Caki2 (cell line): ENCODE results near the gene CSNK1G2. TPM values are rescaled to one million over a fixed set of nuclear protein-coding genes. Genes with fewer than 3 reads are reported as not detected.

ENCODE experiments used
- DNase-seq: peaks from one replicate; pipeline ENCODE4 v3.0.0-alpha.2; 2015; ENCODE audit warnings: low read depth
- in situ Hi-C: cut with HindIII; loops from 2 replicates; pipeline ENCODE4 v1.10.0; 2016; ENCODE audit warnings: low sequenced_read_pairs, low pct_unique_long_range_greater_than_20kb, mixed read lengths
- total RNA-seq: library from RNA; depleted of rRNA; stranded (reverse); fragments of >200 nt; shearing (Covaris generic); gene quantifications from 2 replicates; pipeline ENCODE4 v1.2.3, GENCODE V29; 2014; ENCODE audit warnings: low replicate concordance

Gene CSNK1G2
- total RNA-seq, 1 experiment from 2014 or later: 32.9 TPM

DNA sequence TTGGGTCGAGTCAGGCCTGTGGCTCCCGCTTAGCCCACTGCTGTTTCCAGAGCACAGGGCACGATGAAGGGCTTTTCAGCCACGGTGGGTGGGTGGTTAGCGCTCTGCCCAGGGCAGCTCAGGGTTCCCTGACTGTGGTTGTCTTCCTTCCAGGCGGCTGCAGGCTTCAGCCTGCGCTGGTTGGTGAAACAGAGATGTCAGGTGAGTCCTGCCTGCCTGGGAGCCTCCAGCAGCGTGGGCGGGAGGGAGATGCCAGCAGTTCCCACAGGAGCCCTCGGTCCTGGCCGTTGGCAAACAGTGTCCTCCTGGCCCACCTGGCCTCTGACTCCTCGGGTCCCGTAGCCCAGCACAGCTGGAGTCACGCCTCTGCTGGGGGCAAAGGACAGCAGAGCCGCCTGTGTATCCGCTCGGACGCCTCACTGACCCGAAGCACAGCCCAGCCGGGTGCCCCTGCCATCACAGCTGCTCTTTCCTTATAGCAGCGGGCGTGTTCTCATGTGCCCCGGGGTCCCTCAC, 26.1 kb upstream of the CSNK1G2 start:
- no peak for DNase-seq
- in situ Hi-C loops: no loop called here

DNA sequence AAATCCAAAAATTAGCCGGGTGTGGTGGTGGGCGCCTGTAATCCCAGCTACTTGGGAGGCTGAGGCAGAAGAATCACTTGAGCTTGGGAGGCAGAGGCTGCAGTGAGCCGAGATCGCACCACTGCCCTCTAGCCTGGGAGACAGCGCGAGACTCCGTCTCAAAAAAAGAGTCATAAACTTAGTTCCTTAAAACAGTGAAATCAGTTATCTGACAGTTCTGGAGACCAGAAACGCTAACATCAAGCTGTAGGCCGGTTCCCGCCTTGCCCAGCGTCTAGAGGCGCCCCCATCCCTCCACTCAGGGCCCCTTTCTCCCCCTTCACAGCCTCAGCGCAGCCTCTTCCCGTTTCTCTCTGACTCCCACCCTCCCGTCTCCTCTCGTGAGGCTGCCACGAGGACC, 23.8 kb upstream of the CSNK1G2 start:
- DNase-seq: no peak
- in situ Hi-C loops: no loop called here

DNA sequence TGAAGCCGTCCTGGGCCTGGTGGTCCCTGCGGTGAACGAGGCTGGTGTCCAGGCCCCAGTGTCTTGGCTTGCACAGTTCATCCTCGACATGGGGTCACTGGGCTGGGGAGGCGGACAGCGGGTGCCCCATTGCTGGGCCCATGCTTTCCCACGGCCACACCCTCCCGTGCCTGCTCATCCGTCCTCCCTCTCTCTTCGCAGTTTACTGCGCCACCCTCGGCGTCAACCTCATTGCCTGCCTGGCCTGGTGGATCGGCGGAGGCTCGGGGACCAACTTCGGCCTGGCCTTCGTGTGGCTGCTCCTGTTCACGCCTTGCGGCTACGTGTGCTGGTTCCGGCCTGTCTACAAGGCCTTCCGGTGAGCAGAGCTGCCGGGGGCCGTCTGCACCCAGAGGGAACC, 23.0 kb upstream of the CSNK1G2 start:
- no peak for DNase-seq
- in situ Hi-C loops: no loop called here

DNA sequence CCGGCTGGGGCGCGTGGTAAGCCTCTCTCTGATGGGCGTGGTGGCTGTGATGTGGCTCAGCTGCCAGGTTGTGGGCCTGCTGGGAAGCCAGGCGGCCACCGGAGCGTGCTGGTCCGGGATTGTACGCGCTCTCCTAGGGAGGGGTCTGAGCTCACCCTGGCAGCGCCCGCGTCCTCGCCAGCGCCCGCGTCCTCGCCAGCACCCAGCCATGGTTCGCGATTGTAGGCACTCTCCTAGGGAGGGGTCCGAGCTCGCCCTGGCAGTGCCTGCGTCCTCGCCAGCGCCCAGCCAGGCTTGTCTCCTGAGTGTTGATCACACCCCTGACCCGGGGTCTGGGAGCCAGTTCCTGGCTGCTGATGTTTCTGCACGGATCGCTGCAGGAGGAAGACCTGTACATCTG, 22.0 kb upstream of the CSNK1G2 start:
- in situ Hi-C loops: no loop called here

DNA sequence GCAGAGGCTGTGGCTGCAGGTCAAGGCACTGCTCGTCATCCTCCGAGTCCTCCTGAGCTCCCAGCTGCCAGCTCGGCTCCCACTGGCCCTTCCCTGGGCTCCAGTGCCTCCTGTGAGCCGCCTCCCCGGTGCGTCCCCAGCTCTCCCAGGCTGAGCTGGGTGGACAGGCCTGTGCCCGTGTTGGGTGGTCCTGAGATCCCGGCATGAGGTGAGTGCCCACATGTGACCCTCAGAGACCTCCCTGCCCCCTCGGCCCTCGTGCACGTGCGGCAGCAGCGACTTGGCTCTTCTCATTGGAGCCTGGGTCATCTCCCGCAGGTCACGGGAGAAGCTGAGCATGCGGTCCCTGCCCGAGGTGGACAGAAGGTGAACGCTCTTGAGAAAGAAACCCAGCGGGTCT, 20.3 kb upstream of the CSNK1G2 start:
- no peak for DNase-seq
- in situ Hi-C loops: no loop called here

More for the DNA sequence above, 22.0 kb upstream of the CSNK1G2 start:
- no peak for DNase-seq

DNA sequence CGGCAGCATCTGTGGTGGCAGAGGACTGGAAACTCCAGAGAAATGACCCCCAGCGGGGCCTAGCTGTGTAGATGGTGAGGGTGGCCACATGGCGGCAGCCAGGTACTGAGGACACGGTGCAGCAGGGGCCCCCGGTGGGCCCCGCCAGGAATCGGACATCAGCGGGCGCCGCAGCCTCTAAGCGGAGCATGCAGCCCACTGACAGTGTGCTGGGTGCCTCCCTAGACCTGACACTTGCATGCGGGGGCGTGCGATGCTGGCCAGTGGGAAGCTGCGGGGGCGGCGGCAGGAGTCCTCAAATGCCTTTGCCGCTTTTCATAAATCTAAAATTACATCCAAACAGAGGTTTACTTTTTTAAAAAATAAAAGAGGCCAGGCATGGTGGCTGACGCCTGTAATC, 19.6 kb upstream of the CSNK1G2 start:
- in situ Hi-C loops: no loop called here
- DNase-seq: no peak

DNA sequence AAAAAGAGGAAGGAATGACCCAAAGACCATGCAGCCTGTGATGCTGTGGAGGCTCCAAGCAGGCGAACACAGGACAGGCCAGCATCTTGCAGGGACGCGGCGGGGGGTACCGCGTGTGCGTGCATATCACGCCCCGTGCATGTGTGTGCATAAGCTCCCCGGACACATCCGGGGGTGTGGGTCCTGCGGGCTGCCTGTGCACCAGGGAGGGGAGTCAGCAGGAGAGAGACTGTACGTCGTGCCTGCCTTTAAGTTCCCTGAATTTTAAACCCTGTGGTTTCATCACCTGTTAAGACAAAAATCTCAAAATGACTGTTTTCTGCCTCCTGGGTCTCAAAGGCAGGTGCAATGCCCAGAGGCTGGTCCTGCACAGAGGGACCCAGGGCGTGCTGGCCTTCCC, 19.1 kb upstream of the CSNK1G2 start:
- DNase-seq: no peak
- in situ Hi-C loops: no loop called here

DNA sequence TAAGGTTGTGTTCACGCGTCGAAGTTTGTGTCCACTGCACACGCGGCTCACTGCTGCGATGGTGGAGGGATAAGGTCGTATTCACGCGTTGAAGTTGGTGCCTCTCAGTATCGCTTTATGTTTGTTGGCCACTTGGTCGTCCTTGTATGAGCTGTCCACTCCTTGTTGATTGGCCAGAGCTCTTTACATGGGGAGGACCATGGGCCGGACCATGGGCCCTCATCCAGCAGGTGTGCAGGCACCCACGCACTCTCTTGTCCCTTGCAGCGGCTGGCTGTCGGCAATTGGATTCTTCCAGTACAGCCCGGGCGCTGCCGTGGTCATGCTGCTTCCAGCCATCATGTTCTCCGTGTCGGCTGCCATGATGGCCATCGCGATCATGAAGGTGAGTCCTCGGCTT, 18.2 kb upstream of the CSNK1G2 start:
- in situ Hi-C loops: no loop called here
- DNase-seq: no peak

DNA sequence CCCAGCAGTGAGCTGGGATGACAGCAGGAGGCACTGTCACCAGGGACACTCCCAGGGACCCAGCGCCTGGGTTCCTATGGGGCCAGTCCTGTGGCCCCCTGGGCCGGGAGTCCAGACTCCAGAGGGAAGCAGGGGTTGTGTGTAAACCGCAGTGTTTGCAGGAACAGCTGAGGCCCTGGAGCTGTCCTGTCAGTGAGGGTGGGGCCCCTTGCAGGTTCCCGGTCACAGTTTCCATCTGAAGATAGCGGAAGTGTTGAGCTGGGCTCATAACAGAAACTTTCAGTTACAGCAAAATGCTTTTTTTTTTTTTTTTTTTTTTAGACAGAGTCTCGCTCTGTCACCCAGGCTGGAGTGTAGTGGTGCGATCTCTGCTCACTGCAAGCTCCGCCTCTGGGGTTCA, 17.7 kb upstream of the CSNK1G2 start:
- in situ Hi-C loops: no loop called here

DNA sequence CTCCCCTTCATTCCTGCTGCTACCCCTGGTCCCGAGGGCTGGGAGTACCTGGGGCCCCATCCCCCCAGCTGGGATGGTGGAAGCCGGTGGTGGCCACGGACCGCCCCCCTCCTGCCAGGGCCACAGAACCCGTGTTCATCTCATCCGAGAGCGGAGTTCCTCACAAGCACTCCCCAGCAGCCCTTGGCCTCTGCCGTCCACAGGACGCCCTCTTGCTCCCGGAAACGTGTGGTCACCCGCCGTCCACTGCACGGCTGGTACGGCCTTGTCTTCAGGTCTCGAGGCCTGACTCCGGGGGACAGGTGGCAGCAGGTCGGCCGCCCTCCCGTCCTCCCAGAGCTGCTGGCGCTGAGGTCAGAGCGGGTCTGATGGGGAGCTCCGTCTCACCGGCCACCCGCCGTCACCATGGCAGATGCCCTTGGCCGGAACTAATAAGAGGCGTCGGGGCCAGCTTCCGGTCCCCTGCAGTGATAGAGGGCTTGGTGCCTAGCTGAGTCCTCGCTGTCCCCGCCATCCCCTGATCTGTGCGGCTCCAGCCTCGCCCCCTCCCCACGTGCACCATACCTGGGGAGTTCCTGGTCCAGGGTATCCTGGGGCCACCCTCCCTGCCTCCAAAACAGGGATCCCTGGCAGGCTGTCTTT, 16.5 kb upstream of the CSNK1G2 start:
- in situ Hi-C loops: no loop called here
- DNase-seq: no peak

More for the DNA sequence above, 17.7 kb upstream of the CSNK1G2 start:
- DNase-seq: no peak

DNA sequence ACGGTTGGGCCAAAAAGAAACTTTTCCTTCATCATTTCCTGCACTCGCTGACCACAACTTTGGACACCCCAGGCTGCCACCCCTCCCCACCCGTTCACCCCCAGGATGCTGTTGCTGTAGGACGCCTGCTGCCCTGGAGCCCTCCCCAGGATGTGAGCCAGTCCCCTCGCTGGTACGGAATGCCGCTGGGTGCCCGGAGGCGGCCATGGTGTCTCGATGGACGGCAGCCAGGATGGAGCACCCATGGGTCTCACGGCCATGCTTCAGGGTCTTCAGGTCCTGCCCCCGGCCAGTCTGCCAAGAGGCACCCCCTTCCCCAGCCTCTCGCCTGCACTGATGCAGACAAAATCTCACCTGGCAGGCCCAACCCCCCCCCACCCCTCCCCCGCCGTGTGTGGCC, 15.4 kb upstream of the CSNK1G2 start:
- in situ Hi-C loops: no loop called here
- DNase-seq: no peak

DNA sequence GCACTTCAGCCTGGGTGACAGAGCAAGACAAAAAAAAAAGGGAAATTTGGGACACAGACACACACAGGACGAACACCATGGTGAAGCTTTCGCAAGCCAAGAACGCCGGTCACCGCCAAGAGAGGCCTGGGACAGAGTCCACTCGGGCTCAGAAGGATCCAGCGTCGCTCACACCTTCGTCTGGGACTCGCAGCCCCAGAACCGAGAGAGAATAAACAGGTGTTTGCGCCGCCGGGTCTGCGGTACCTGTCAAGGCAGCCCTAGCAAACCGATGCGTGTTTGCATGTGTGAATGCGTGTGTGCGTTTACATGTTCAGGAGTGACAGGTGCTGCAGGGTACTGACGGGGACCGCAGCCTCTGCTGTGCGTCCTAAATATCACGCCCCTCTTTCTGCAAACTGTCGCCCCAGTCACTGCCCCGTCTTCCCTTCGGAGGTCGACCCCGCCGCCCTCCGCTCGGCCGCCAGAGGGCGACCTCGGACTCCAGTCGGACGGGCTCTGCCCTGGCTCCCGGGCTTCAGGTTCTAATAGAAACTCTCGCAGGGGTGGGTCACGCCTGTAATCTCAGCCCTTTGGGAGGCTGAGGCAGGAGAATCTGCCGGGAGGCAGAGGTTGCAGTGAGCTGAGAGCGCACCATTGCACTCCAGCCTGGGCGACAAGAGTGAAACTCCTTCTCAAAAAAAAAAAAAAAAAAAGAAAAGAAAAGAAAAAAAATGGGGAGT, 11.8 kb upstream of the CSNK1G2 start:
- peak; percentile 65 for DNase-seq
- in situ Hi-C loops: no loop called here

DNA sequence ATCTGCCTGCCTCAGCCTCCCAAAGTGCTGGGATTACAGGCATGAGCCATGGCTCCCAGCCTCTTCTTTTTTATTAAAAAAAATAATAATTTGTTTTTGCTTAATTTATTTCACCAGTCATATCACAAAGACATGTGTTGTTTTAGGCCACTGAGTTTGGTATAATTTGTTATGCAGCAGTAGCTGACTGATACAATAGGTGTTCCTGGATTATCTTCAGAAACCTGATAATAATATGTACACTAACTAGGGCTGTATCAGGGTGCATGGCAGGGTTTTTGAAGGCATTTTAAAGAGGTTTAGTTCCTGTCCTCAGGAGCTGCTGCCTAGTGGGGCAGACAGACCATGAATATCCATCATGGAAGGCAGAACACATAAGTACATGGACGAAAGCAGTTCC, 9.5 kb upstream of the CSNK1G2 start:
- in situ Hi-C loops: no loop called here
- no peak for DNase-seq

DNA sequence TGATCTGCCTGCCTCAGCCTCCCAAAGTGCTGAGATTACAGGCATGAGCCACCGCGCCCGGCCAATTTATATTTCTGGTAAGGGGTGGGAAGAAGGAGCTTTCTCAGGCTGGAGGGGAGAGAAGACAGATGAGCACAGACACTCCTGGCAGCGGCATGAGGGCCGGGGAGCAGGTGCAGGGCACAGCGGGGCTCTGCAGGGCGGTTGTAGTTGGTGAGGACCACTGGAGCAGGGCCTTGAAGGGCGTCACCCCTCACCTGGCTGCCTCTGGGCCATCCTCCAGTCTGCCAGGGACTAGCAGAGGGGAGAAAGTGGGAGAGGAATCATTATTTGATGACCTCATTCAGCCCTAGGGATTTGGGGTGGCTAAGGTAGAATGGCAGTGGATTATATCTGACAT, 8.6 kb upstream of the CSNK1G2 start:
- DNase-seq: no peak
- in situ Hi-C loops: no loop called here

DNA sequence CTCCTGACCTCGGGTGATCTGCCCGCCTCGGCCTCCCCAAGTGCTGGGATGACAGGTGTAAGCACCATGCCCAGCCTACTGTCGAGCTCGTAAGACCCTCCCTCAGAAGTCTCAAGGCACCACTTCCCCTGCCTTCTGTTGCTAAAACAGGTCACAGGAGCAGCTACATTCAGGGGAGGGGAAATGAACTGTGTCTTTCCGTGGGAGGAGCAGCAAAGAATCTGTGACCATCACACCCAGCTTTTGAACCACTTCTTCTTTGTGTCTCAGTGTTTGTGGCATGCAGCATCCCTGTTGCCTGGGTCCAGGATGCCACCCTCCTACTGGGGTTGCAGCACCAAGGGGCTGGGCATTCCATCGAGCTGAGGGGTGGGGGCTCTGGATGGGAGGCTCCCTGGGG, 7.7 kb upstream of the CSNK1G2 start:
- in situ Hi-C loops: no loop called here
- DNase-seq: no peak

DNA sequence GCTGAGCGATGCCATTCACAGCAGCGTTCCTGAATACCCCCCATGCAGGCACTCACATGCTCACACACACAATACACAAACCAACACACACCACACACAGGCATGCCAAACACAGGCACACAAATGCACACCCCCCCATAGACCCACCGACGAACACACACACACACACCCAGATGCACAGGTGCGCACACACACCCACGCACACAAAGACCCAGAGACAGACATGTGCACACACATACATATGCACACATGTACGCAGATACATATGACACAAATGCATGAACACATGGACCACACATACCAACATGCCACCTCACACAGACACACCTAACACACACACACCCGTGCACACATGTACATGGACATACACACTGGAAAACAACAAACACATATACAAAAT, 7.0 kb upstream of the CSNK1G2 start:
- no peak for DNase-seq
- in situ Hi-C loops: no loop called here

DNA sequence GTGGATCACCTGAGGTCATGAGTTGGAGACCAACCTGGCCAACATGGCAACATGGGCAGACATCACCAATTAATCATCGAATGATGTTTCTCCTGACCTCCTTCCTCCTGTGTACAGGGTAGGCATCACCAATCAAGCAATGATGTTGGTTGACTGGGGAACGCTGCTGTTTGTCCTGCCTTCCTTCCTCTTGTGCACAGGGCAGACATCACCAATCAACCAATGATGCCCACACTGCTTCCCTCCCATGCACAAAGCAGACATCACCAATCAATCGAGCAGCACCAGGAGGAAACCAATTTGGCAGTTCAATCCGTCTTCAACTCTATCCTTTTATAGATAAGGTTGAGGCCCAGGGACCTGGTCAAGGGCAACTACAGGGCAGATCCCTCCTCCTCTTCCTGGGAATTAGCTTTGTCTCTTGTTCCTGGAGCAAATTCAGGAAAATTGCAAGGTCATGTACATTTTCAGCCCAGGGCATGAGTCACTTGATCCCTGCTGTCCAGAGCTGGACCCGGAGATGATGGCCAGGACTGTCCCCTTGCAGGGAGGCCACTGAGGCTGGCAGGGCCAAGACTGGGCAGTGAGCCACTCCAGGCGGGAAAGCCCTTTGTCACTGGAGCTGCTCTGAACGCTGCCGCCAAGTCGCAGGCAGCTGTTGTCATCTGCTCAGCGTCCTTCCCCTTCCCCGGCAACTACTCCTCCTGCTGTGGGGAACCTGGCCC, 5.3 kb upstream of the CSNK1G2 start:
- DNase-seq: peak; percentile 33
- in situ Hi-C loops: no loop called here

DNA sequence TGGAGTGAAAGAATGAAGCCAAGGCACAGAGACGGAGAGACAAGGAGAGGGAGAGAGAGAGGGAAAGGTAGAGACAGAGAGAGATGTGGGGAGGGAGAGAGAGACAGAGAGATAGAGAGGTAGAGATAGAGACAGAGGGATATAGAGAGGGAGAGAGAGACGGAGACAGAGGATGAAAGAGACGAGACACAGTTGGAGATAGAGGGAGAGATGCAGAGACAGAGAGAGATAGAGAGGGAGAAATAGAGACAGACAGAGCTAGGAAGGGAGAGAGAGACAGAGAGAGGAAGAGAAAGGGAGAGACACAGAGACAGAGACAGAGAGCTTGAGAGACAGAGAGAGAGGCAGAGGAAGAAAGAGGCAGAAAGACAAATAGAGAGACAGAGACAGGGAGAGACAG, 4.5 kb upstream of the CSNK1G2 start:
- in situ Hi-C loops: no loop called here
- DNase-seq: no peak

DNA sequence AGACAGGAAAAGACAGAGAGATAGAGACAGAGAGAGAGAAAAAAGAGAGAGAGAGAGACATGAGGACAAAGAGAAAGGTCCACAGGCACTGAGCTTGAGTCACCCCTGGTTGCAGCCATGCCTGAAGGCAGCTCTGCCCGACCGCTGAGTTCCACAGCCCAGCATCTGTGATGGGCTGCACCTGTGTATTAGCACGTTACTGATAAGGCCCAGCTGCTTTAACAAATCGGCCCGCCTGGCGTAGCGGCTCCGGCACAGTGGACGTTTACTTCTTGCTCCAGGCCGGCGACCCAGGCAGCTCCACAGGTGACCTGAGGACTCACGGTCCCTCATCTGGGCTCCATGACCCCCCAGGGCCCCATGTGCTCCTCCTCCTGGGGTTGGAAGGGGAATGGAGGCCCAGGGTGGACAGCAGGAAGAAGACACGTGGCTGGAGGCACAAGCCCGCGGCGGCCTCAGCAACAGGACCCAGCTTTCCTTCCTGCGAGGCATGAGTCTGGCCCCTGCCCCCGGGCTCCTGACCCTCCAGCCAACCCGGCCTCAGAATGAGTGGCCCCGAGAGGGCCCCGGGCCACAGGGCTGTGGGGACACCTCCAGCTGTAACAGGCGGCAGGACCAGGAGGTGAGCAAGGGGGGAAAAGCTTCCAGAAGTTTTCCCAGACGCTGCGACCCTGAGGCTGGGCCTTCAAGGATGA, 3.9 kb upstream of the CSNK1G2 start:
- DNase-seq: no peak
- in situ Hi-C loops: no loop called here
